ENCODE results near the gene MORC1. TPM values are rescaled to one million over a fixed set of nuclear protein-coding genes. Genes with fewer than 3 reads are reported as not detected.

MORC1 gene
- total and polyA plus RNA-seq, 7 donors: 0.03 TPM; not detected in 6

DNA sequence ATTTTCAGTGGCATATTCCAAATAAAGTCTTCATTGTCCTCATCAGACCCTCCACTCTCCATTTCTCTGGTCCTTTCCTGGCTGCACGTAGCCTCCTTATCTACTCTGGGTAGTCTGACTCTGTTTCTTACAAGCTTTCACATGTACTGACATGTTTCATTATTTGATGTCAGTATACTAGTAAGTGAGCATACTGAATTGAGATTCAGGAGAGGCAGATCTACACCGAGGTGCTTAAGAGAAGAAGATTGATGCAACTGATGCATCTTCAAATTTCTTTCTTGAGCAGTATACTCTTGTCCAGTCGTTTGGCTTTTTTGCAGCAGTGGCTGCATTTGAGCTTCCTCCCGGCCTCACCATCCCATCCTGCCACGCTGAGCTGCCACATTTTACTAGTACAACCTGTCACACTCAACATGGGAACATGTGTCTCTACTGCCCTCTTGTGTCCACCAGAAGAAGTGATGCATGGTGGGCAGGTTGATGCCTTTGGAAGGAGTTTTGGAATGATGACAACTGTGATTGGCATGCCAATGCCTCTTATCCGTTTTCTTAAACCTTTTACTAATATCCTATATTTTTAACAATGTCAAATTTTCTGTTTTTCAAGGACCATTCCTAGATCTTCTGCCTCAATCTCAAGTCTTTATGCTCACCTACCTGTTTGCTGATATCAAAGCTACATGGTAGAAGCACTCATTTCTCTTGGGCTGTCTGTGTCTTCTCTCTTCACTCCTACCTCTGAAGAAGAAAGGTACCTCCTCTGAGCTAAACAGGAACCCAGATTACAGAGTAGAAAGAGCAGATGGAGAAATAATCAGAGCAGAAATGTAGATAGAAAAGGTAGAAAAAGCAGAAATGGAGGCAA is 202.9 kb downstream of the MORC1 start:
- Histone ChIP-seq H3K27ac (no peak overlapping the region), H3K4me3 (no peak overlapping the region), H3K36me3 (no peaks in the 10 kb centered on the region), H3K9me3 (no peaks in the 10 kb centered on the region), H3K4me1 (no peaks in the 10 kb centered on the region), H3K27me3 (no peaks in the 10 kb centered on the region)
- intact Hi-C loops (cut with DNase I): loop anchor here (2.0 kb wide), 1 partner anchor 252 kb away; no protein-coding TSS in a partner anchor
- TF ChIP-seq POLR2AphosphoS5 (IDR thresholded peaks at IDR 0.05) (no peak), POLR2A (IDR thresholded peaks at IDR 0.05) (no peak), EP300 (IDR thresholded peaks at IDR 0.05) (no peak)
- TF ChIP-seq, protein P1, sequence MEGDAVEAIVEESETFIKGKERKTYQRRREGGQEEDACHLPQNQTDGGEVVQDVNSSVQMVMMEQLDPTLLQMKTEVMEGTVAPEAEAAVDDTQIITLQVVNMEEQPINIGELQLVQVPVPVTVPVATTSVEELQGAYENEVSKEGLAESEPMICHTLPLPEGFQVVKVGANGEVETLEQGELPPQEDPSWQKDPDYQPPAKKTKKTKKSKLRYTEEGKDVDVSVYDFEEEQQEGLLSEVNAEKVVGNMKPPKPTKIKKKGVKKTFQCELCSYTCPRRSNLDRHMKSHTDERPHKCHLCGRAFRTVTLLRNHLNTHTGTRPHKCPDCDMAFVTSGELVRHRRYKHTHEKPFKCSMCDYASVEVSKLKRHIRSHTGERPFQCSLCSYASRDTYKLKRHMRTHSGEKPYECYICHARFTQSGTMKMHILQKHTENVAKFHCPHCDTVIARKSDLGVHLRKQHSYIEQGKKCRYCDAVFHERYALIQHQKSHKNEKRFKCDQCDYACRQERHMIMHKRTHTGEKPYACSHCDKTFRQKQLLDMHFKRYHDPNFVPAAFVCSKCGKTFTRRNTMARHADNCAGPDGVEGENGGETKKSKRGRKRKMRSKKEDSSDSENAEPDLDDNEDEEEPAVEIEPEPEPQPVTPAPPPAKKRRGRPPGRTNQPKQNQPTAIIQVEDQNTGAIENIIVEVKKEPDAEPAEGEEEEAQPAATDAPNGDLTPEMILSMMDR (IDR thresholded peaks at IDR 0.05): peak in 3 of 4 experiments; percentile 55 to 66 (median 55)
- 23 to 26% methylated on average over 6 of the region's 6 CpGs for WGBS, 2 donors
- no peak for DNase-seq

DNA sequence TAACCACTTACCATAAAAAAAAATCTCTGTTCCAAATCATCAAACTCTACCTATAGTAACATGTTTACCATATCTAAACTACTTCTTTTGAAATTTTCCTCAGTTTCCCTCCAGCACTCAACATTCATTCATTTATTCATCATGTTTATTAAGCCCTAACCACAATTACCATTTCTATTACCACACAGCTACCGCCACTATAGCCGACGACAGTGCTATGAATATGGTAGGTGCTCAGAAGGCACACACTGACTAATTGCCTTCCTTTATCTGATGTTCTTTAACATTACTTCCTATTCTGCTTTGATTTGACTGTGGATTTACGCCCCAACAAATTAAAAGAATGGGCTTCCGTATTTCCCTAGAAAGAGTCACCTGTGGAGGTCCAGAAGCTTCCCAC is 208.1 kb downstream of the MORC1 start:
- no peaks in the 10 kb centered on the region for H3K4me1 ChIP-seq
- no peak for TF ChIP-seq EP300 (IDR thresholded peaks at IDR 0.05)
- no peak for TF ChIP-seq POLR2A (IDR thresholded peaks at IDR 0.05)
- TF ChIP-seq, protein P1 (IDR thresholded peaks at IDR 0.05): no peak
- TF ChIP-seq POLR2AphosphoS5 (IDR thresholded peaks at IDR 0.05): no peak
- H3K9me3 ChIP-seq: no peaks in the 10 kb centered on the region
- WGBS, 2 donors: 94 to 96% methylated on average over 5 of the region's 5 CpGs
- DNase-seq: no peak
- no peak overlapping the region for H3K4me3 ChIP-seq
- no peaks in the 10 kb centered on the region for H3K36me3 ChIP-seq
- no peak overlapping the region for H3K27ac ChIP-seq
- no peaks in the 10 kb centered on the region for H3K27me3 ChIP-seq
- intact Hi-C loops (cut with DNase I): no loop called here

Small RNAs within 50 kb of the gene (small RNA-seq; reads per million reads assigned to genes)
- 0 reads per million in 3 donors for gene RF00012

Other genes starting within 250 kb of the MORC1 start
- not detected for gene GUCA1C, start 164.3 kb downstream of the MORC1 start, total RNA-seq
- not detected for gene GUCA1C, start 164.3 kb downstream of the MORC1 start, polyA plus RNA-seq
- gene C3orf85, start 18.6 kb upstream of the MORC1 start, total RNA-seq: not detected
- 10 to 100 TPM in 2 of 3 donors, 1 to 10 TPM in 1; 5.1 to 36.5 (median 18.6) TPM for gene C3orf85, start 18.6 kb upstream of the MORC1 start, polyA plus RNA-seq
- not detected for gene DPPA2, start 198.4 kb upstream of the MORC1 start, total RNA-seq
- not detected for gene DPPA2, start 198.4 kb upstream of the MORC1 start, polyA plus RNA-seq
- gene DPPA4, start 219.4 kb upstream of the MORC1 start, total RNA-seq: under 1 TPM in 1 of 4 donors, not detected in 3; 0.16 TPM
- gene DPPA4, start 219.4 kb upstream of the MORC1 start, polyA plus RNA-seq: 1 to 10 TPM in 1 of 3 donors, not detected in 2; 1.1 TPM